IMR-90 (cell line): Measurements from ENCODE around the gene CCSER1. TPM values are rescaled to one million over a fixed set of nuclear protein-coding genes. Genes with fewer than 3 reads are reported as not detected.

ENCODE experiments used
- ATAC-seq: fragments of 200-7000 bp; cut with Tn5 transposase; 2 replicates; pipeline ENCODE4 v1.9.1; 2020; ENCODE audit warnings: low read depth, mild to moderate bottlenecking, moderate library complexity
- BruUV-seq: library from RNA; stranded (reverse); fragments of 400-500 nt; replicated peaks from 2 replicates; lab custom pipeline; 2021; lab: Mats Ljungman, UMichigan
- CTCF ChIA-PET: fragments of 300-600 bp; formaldehyde crosslinking; extraction: SDS; loops from one replicate; lab custom pipeline; 2021; ENCODE audit warnings: antibody characterized with exemption; lab: Yijun Ruan, JAX
- POLR2A ChIA-PET: fragments of 300-600 bp; sonication (Branson Sonifier 250); formaldehyde crosslinking; loops from one replicate; lab custom pipeline; 2022; ENCODE audit warnings: antibody characterized with exemption; ENCODE audit not compliant: unreplicated experiment; lab: Charles Lee
- DNase-seq: peaks from one replicate; pipeline ENCODE4 v3.0.0; 2013
- H2AFZ ChIP-seq: replicated peaks from 2 replicates; pipeline ENCODE3; 2013; ENCODE audit warnings: low read length, mild to moderate bottlenecking; ENCODE audit not compliant: poor library complexity
- H2AK5ac ChIP-seq: 2 replicates; pipeline ENCODE4 v1.6.1; 2013; ENCODE audit warnings: low read depth, low read length, inconsistent platforms
- H2AK9ac ChIP-seq: replicated peaks from 2 replicates; pipeline ENCODE3; 2013; ENCODE audit warnings: mild to moderate bottlenecking, low read depth, low read length, moderate library complexity; ENCODE audit not compliant: poor library complexity
- H2BK120ac ChIP-seq: 2 replicates; pipeline ENCODE4 v1.6.1; 2013; ENCODE audit warnings: low read depth, low read length, inconsistent platforms
- H2BK15ac ChIP-seq: 3 replicates; pipeline ENCODE4 v1.6.1; 2013; ENCODE audit warnings: low read depth, low read length, inconsistent platforms
- H2BK20ac ChIP-seq: 2 replicates; pipeline ENCODE4 v1.6.1; 2013; ENCODE audit warnings: low read depth, mild to moderate bottlenecking, inconsistent platforms, low read length, moderate library complexity
- H2BK5ac ChIP-seq: 2 replicates; pipeline ENCODE4 v1.6.1; 2013; ENCODE audit warnings: mild to moderate bottlenecking, low read depth, low read length, inconsistent platforms; ENCODE audit not compliant: poor library complexity, severe bottlenecking
- H3K14ac ChIP-seq: replicated peaks from 2 replicates; pipeline ENCODE4 v1.6.1; 2013; ENCODE audit warnings: low read depth, low read length, inconsistent platforms
- H3K18ac ChIP-seq: 2 replicates; pipeline ENCODE4 v1.6.1; 2013; ENCODE audit warnings: low read depth, low read length, control low read depth
- H3K23ac ChIP-seq: 2 replicates; pipeline ENCODE4 v1.6.1; 2013; ENCODE audit warnings: low read depth, low read length, inconsistent platforms
- H3K27ac ChIP-seq: 2 replicates; pipeline ENCODE4 v1.5.1; 2013; ENCODE audit warnings: mild to moderate bottlenecking, control low read depth, low read length; ENCODE audit not compliant: insufficient read depth
- H3K27me3 ChIP-seq: 2 replicates; pipeline ENCODE4 v1.6.1; 2013; ENCODE audit warnings: low read length; ENCODE audit not compliant: control insufficient read depth, insufficient read depth
- H3K36me3 ChIP-seq: 2 replicates; pipeline ENCODE4 v1.6.1; 2013; ENCODE audit warnings: low read length, mixed read lengths; ENCODE audit not compliant: control insufficient read depth, insufficient read depth
- H3K4ac ChIP-seq: 2 replicates; pipeline ENCODE4 v1.6.1; 2013; ENCODE audit warnings: low read depth, low read length, inconsistent platforms
- H3K4me1 ChIP-seq: 2 replicates; pipeline ENCODE4 v1.6.1; 2013; ENCODE audit warnings: low read length, mixed read lengths; ENCODE audit not compliant: control insufficient read depth, insufficient read depth
- H3K4me2 ChIP-seq: 2 replicates; pipeline ENCODE4 v1.6.1; 2013; ENCODE audit warnings: low read depth, mild to moderate bottlenecking, control low read depth, low read length, moderate library complexity
- H3K4me3 ChIP-seq: 2 replicates; pipeline ENCODE4 v1.5.1; 2013; ENCODE audit warnings: low read depth, mild to moderate bottlenecking, control low read depth, low read length, moderate library complexity; ENCODE audit not compliant: insufficient read depth
- H3K56ac ChIP-seq: 2 replicates; pipeline ENCODE4 v1.6.1; 2013; ENCODE audit warnings: low read length, inconsistent platforms; ENCODE audit not compliant: insufficient read depth; ENCODE audit errors: extremely low read depth
- H3K79me1 ChIP-seq, 2 experiments: 2 replicates each; pipeline ENCODE4 v1.6.1; 2013; ENCODE audit warnings: low read length in 2 of 2, inconsistent platforms in 1 of 2, low read depth in 1 of 2
- H3K9ac ChIP-seq: 2 replicates; pipeline ENCODE4 v1.6.1; 2013; ENCODE audit warnings: low read depth, low read length, control low read depth
- H3K9me1 ChIP-seq: 2 replicates; pipeline ENCODE4 v1.6.1; 2013; ENCODE audit warnings: low read length, inconsistent platforms; ENCODE audit not compliant: insufficient read depth
- H3K9me3 ChIP-seq: 2 replicates; pipeline ENCODE4 v1.6.1; 2013; ENCODE audit warnings: low read length; ENCODE audit not compliant: control insufficient read depth, insufficient read depth
- H4K20me1 ChIP-seq: 2 replicates; pipeline ENCODE4 v1.6.1; 2013; ENCODE audit warnings: low read length, inconsistent platforms; ENCODE audit not compliant: insufficient read depth
- H4K5ac ChIP-seq: 2 replicates; pipeline ENCODE4 v1.6.1; 2013; ENCODE audit warnings: mild to moderate bottlenecking, low read depth, low read length, control low read depth
- H4K8ac ChIP-seq, 2 experiments: 2 replicates each; pipeline ENCODE4 v1.6.1; 2013; ENCODE audit warnings: low read depth in 2 of 2, low read length in 2 of 2, control low read depth in 1 of 2, inconsistent platforms in 1 of 2
- H4K91ac ChIP-seq: 2 replicates; pipeline ENCODE4 v1.6.1; 2013; ENCODE audit warnings: low read depth, low read length, inconsistent platforms; ENCODE audit not compliant: insufficient read depth
- POLR2A ChIP-seq: IDR thresholded peaks from 2 replicates; pipeline ENCODE4 v1.6.1; 2012; ENCODE audit warnings: mild to moderate bottlenecking, low read depth, low read length
- dilution Hi-C: fragments of 300-500 bp; cut with HindIII; formaldehyde crosslinking; loops from one replicate; pipeline ENCODE4 v1.14.3; 2018; ENCODE audit warnings: low sequenced_read_pairs; ENCODE audit not compliant: unreplicated experiment
- in situ Hi-C: fragments of 300-500 bp; cut with MboI; formaldehyde crosslinking; loops from 3 replicates; pipeline ENCODE4 v1.14.3; 2019; ENCODE audit warnings: low sequenced_read_pairs, inconsistent platforms, mixed read lengths
- intact Hi-C: fragments of 100-400 bp; cut with micrococcal nuclease; formaldehyde crosslinking; loops from 2 replicates; pipeline ENCODE4 v1.10.0; 2022
- polyA plus RNA-seq, 3 experiments: library from polyadenylated mRNA; depleted of rRNA; stranded (reverse); fragments of >200 nt; gene quantifications; 2 replicates each; pipeline ENCODE4 v1.2.3, GENCODE V29; 2012; ENCODE audit warnings: low replicate concordance in 1 of 3
- total RNA-seq: library from RNA; depleted of rRNA; stranded (reverse); fragments of >200 nt; gene quantifications from 2 replicates; pipeline ENCODE4 v1.2.3, GENCODE V29; 2012
- TF ChIP-seq, protein P1 (sequence below): fragments of 150-350 bp; IDR thresholded peaks from 2 replicates; pipeline ENCODE4 v1.6.1; 2017; ENCODE audit warnings: mild to moderate bottlenecking, antibody characterized with exemption, low read length, low read depth

Gene CCSER1
- total and polyA plus RNA-seq, 2 of the 4 experiments (the other 2 are of a cell fraction), result not detected

DNA sequence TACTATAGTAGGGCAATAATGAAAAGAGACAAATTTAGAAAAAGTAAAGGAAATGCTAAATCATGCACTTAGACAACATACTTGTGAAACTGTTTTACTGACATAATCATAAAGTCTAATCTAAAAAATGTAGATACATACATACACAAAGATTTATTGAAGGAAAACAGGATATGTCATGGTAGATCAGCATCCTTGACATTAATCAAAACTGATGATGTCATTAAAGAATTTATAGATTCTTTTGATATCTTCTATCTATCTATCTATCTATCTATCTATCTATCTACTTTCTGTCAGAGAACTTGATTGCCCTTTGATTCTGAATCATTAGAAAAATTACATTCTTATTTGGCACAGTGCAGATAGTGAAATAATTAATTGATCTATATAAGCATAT, 311.3 kb downstream of the CCSER1 start:
- no peak overlapping the region for H4K91ac ChIP-seq
- H3K27ac ChIP-seq, result no peak overlapping the region
- no peak overlapping the region for H3K4me3 ChIP-seq
- dilution Hi-C loops, result no loop called here
- H3K9ac ChIP-seq, result no peak overlapping the region
- H2AFZ ChIP-seq, result no peak overlapping the region
- no peak for ATAC-seq
- no peak overlapping the region for H2BK120ac ChIP-seq
- no peak overlapping the region for H4K5ac ChIP-seq
- in situ Hi-C loops, result no loop called here
- H3K9me1 ChIP-seq, result no peaks in the 10 kb centered on the region
- H3K36me3 ChIP-seq, result no peaks in the 10 kb centered on the region
- H3K56ac ChIP-seq, result no peak overlapping the region
- ChIA-PET POLR2A (no interaction called here), CTCF (no interaction called here)
- no peak overlapping the region for H3K18ac ChIP-seq
- no peak overlapping the region for H3K14ac ChIP-seq
- H3K23ac ChIP-seq, result no peak overlapping the region
- no peaks in the 10 kb centered on the region for H3K27me3 ChIP-seq
- H2AK5ac ChIP-seq, result no peak overlapping the region
- no peaks in the 10 kb centered on the region for H3K4me1 ChIP-seq
- DNase-seq, result no peak
- H2BK5ac ChIP-seq, result no peak overlapping the region
- H3K79me1 ChIP-seq, result no peaks in the 10 kb centered on the region
- H2AK9ac ChIP-seq, result no peak overlapping the region
- no peak overlapping the region for H3K4ac ChIP-seq
- H4K20me1 ChIP-seq, result no peaks in the 10 kb centered on the region
- no peak overlapping the region for H3K4me2 ChIP-seq
- H3K9me3 ChIP-seq, result no peaks in the 10 kb centered on the region
- TF ChIP-seq, protein P1, sequence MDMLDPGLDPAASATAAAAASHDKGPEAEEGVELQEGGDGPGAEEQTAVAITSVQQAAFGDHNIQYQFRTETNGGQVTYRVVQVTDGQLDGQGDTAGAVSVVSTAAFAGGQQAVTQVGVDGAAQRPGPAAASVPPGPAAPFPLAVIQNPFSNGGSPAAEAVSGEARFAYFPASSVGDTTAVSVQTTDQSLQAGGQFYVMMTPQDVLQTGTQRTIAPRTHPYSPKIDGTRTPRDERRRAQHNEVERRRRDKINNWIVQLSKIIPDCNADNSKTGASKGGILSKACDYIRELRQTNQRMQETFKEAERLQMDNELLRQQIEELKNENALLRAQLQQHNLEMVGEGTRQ, result no peak
- no peak for TF ChIP-seq POLR2A
- no peak overlapping the region for H4K8ac ChIP-seq
- H2BK20ac ChIP-seq, result no peak overlapping the region
- no peak overlapping the region for H2BK15ac ChIP-seq
- no TSS peak for BruUV-seq
- intact Hi-C loops, result no loop called here
